CD1c-positive myeloid dendritic cell (primary cell): ENCODE measurements around the gene KREMEN2.

ENCODE experiments used
- DNase-seq: peaks from one replicate; pipeline ENCODE4 v3.0.0-alpha.2; 2016; ENCODE audit errors: extremely low spot score

The KREMEN2 gene

DNA sequence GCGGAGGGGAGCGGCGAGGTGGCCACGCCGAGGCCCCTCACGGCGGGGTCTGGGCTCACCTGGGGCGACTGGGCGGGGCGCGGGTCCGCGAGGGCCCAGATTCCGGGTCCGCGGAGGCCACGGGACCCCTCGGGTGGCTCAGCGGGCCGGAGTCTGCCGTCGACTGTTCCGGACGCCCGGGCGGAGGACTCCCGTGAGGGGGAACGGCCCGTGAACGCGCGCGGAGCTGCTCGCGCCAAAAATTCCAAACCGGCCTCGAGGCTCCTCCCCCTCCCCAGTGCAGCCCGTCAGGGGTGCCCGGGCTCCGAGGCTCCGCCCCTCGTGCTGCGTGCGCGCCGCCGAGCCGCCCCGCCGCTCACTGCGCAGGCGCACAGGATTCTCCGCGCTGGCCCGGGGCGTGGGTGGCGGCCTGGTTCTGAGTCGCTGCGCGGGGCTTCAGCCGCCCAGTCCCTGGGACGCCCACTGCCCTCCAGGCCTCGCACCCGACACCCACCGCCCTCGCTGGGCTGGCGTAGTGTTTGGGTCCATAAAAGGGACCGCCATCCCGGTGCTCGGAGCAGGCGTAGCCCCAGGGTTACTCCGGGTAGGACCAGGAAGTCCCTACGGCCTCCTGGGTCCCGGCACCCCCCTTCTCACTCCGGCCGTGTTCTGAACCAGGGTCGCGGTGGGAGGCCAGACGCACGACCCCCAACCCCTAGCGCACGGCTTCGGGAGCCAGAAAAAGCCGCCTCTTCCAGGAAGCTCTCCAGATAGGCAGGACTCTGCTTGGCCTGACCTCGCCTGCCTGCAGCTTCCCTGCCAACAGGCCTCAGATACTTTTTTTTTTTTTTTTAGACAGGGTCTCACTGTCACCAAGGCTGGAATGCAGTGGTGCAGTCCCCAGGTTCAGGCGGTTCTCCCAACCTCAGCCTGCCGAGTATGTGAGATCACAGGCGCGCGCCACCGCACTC, 16.4 kb downstream of the KREMEN2 start, which contains the start of gene PKMYT1:
TSS of gene PKMYT1 (minus strand) at position 220 of the 950 bp plus-strand sequence. CDS start 789 bp downstream, outside the sequence.
- peak; percentile 98 for DNase-seq

DNA sequence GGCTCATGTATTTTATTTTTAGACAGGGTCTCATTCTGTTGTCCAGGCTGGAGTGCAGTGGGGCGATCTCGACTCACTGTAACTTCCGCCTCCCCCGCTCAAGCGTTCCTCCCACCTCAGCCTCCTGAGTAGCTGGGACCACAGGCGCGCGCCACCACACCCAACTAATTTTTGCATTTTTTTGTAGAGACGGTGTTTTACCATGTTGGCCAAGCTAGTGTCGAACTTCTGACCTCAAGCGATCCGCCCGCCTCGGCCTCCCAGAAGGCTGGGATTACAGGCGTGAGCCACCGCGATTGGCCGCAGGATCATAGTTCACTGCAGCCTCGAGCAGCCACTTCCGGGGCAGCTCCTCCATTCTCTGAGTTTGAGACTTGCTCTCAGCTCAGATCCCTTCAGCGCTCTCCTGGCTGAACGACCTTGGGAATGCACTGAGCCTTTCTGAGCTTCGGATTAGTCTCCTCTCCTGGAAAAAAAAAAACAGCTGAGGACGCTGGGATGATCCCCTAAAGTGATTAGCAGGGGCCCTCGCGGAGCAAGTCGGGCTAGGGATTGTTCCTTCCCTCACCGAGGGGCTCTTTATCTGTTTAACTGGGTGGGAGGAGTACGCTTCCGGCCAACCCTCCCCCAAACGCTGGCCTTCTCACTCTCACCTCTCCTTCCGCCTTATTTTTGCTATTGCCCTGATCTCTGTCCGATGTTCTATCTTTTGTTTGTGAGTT, 17.3 kb downstream of the KREMEN2 start:
- no peak for DNase-seq

DNA sequence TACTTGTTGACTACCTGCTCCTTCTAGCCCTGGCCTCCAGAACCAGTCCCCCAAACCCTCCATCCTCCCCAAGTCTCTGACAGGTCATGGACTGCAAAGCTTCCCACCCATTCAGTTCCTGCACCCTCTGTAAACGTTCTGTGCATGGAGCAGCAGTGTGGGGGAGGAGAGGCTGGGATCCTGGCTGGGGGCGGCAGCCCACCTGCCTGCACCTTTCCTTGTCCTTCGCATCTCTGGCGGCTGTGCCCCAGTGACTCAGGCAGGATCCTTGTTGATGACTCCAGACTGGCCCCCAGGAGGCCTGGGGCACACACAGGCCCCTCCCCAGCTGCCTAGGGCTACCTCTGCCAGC, 17.8 kb downstream of the KREMEN2 start:
- DNase-seq = no peak

DNA sequence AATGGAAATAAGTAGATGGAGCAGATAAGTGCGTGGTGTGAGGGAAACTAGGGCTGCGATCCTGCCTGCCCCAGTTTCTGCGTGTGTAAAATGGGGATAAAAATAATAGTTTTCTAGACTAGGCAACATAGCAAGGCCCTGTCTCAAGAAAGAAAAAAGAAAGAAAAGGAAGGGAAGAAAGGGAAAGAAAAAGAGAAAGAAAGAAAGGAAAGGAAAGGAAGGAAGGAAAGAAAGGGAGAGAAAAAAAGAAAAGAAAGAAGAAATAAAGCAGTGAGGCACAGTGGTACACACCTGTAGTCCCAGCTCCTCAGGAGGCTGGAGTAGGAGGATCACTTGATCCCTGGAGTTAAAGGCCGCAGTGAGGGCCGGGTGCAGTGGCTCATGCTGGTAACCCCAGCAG, 18.3 kb downstream of the KREMEN2 start:
- DNase-seq = no peak

DNA sequence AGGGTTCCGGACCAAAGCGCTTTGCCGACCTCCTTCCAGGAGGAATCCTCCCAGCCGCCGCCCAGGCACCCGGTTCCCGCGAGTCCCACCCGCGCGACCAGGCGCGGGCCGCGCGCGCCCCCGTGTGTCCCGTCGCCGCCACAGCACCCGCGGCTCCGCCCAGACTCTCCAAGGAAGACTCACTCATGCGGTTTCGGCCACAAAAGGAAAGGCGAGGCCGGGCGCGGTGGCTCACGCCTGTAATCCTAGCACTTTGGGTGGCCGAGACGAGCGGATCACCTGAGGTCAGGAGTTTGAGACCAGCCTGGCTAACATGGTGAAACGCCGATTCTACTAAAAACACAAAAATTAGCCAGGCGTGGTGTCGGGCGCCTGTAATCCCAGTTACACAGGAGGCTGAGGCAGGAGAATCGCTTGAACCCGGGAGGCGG, 19.6 kb downstream of the KREMEN2 start:
- DNase-seq = peak; percentile 88

DNA sequence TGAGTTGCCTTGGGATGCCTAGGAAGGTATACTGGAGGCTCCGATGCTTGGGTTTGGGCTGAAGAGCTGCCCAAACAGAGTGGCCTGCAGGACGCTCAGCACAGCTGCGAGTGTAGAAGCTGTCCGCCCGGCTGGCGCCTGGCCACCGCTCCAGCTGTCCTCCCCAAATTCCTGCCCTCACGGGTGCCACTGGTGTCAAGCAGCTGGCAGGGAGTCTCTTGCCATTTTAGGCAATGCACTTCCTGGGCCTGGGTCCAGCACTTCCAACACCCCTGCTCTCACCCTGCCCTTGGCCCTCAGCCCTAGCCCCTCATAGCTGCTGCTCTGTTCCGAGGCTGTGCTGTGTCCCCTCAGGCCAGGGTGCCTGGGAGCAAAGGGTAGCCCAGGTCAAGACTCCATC, 21.4 kb downstream of the KREMEN2 start:
- DNase-seq = no peak

DNA sequence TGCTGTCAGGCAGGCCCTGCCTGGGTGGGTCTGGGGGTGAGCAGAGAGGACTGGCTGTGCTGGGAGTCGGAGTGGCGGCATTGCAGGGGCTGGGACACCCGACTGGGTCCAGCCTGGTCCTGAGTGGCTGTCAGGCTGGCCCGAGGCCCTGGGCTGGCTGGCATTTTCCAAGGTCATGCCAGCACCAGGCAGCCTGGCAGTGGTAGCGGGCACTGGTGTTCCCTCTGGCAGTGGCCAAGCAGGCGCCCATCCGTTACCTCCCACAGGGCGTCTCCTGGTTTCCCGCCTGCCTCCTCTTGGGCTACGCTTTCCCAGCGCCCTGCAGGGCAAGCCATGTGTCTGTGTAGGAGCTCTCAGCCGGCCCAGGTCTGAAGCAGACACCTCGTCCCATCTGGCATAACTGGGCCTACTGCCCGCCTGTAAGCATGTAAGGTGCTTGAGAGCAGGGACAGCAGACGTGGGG, 21.8 kb downstream of the KREMEN2 start:
- no peak for DNase-seq

DNA sequence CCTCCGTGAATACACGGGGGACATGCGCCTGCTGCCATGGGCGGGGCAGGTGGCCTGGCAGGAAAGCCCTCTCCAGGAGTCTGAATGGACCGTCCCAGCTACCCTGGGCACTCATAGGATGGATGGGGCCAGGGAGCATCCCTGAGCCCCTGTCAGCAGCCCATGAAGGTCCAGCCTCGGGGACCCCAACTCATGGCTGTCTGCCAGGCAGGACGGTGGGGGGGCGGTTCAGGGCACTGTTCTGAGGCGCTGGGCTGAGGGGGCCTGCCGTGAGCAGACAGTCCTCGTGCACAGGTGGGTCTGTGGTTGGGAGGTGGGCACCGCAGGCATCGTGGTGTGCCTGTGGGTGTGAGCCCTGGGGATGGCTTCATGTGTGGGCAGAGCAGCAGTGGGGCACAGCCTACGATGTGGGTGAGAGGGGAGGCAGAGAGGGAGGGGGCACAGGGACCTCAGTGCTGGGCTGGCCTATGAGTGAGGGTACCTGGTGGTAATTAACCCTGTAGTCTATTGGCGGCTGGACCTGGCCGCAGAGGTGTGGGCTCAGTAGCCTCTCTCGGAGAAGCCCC, 22.6 kb downstream of the KREMEN2 start:
- DNase-seq = no peak

DNA sequence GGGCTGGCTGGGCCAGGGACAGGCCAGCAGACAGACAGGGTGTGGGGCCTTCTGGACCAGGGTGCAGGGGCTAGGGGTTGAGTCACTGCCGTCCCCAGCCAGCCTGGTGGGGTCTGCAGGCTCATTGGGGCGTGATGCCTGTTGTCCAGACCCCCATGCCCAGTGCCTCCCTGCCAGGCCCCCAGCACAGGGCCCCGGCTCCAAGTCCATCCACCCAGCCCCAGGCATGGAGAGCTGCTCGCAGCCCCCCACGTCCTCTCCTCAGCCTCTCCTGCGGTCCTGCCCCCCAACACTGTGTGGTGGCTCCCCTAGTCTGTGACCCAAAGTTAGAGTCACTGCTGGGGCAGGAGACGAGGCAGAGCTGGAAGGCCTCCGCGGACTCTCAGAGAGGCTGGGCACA, 23.2 kb downstream of the KREMEN2 start:
- no peak for DNase-seq

DNA sequence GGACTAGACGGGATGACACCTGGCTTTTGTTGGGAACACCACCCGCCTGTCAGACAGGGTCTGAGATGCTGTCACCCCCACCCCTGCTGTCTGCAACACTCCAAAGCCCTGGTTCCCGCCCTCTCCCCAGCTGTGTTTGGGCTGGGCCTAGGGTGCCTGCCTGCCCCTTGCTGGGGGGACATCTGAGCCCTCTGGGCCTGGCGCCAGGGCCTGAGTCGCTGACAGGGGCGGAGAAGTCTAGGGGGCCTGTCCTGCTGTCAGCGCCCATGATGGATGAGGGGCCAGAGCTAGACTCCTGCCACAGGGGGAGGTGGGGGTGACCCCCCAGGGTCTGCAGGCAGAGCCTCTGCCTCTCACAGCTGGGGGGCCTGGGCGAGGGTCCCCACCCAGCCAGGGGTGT, 23.8 kb downstream of the KREMEN2 start:
- no peak for DNase-seq

DNA sequence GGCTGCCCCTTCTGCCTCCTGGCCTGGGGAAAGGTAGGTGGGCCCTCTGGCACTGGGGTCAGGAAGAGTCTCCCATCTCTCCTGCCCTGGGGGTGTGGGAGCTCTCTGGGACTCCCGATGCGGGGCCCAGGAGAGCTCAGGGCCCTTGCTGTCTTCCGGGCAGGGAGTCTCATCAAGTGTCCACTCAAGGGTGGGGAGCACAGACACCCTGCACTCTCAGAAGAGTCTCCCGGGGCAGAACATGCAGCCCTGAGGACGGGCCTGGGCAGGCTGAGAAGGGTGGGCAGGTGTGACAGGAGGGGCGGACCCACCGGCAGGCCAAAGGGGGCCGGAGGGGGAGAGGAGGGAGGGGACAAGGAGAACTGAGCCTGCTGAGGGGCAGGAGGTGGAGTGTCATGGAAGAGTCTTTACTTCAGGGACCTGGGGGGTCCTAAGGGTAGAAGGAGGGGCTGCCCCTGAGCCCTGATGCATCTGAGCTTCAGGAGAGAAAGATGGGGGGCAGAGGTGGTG, 24.6 kb downstream of the KREMEN2 start:
- no peak for DNase-seq

DNA sequence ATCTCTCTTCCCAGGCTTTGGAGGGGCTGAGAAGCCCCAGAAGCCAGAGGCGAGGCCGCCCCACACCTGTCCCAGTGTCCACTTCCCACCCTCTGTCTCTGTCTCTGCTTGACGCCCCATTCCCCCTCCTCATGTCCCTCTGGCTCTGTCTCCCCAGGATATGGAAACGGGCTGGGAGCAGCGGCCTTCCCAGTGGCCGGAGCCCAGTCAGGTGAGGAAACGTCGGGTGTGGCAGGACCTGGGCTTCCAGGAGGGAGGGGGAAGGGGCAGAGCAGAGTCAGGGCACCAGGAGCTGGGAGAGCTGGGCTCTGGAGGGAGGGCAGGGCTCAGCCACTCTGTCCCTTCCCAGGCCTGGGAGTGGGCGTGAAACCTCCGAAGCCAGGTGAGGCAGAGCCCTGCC, 26.8 kb downstream of the KREMEN2 start:
- no peak for DNase-seq

DNA sequence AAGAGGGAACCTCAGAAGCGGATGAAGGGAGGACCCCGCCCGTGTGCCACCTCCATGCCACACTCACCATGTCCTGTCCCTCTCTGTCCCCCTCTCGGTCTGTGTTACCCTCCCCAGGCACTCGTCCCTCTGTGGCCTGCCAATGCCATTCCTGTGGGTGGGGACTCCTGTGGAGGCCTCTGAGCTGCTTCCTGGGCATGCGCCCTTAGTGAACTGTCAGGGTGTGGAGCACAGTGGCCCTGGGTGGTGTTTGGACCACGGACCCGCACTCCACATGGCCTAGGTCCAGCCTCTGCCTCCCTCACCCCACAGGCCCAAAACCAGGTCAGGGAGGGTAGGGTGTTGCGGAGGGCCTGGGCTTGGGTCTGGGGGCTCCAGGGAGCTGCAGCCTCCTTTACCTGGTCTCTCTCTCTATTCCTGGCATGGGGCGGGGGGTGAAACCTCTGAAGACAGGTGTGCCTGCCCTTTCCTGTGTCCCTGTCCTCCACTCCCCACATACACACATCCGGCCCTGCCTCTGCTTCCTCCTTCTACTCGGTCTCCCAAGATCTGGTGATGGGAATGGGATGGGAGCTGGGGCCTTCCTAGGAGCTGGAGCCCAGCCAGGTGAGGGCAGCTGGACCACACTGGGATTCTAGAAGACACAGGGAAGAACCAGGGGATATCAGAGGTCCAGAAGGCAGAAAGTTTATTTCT, 27.6 kb downstream of the KREMEN2 start:
- no peak for DNase-seq

DNA sequence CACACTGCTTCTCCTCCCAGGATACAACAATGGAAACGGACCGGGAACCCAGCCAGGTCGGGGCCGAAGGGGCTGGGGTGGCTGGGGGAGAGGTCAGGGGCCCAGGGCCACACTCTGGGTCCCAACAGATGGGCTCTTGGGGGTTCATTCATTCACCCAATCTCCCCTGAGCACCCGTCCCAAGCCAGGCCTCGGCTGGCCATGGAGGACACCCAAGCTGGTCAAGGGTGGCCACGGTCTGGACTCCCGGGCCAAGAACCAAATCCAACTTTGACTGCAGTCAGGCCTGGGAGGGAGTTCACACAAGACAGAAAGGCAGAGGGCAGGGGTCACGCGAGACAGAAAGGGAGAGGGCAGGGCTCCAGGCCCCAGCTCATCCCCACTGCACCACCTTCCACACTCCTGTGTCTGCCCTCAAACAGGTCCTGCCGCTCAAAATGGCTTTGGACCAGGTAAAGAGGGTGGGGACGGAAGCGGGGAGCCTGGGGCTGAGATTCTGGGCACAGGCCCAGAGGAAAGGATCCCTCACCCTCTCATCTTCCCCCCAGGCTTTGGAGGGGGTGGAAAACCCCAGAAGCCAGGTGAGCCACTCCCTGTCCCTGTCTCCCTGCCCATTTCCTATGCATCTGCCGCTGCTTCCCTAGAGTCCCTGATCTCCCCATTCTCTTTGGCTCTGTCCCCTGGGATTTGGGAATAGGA, 28.5 kb downstream of the KREMEN2 start:
- DNase-seq = no peak

DNA sequence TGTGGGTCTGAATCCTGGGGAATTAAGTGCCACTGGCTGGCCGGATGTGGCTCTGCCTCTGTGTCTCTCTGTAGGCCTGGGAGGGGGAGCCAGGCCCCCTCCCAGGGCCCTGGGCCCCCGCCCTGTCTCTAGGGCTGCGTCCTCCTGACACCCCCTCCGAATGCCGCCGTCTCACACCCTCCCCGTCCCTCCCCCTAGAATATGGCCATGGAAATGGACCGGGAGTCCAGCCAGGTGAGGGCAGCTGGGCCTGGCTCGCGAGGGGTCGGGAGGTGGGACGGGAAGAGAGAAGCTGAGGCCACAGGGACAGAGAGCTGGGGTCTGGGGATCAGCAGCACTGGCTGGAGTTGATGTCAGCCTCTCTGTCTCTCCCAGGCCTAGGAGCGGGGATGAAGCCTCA, 32.2 kb downstream of the KREMEN2 start:
- no peak for DNase-seq

DNA sequence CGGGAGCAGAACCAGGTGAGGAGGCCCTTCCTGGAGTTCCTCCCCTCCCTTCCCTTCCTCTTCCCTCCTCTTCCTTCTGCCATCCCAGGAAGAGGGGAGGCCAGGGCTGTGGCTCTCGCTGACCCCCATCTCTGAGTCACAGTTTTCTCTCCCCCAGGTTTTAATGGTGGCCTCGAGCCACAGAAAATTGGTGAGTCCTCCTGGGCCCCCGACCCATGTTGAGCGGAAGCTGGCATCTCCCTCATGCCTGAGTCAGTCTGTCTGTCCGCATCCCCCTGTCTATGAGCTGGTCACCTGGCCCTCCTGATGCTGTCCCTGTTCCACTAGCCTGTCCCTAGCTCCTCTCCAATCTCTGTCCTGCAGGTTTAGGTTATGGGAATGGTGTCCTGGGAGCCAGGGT, 35.9 kb downstream of the KREMEN2 start:
- DNase-seq = no peak

DNA sequence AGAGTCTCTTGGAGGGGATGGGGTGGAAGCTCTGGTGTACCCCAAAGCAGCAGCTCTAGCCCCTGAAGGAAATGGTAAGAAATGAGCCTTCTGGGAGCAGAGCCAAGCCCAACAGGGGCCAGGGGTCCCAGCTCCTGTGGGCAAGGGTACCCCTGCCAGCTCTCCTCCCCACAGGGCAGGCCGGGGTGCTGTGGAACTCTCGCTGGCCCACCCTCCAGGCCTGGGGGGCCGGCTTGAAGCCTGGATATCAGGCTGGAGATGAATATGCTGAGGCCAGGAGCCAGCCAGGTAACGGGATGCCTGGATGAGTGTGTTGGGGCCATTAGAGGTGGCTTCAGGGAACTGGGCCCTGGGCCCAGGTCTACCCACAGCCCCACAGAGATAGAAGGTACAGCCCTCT, 36.5 kb downstream of the KREMEN2 start:
- no peak for DNase-seq

DNA sequence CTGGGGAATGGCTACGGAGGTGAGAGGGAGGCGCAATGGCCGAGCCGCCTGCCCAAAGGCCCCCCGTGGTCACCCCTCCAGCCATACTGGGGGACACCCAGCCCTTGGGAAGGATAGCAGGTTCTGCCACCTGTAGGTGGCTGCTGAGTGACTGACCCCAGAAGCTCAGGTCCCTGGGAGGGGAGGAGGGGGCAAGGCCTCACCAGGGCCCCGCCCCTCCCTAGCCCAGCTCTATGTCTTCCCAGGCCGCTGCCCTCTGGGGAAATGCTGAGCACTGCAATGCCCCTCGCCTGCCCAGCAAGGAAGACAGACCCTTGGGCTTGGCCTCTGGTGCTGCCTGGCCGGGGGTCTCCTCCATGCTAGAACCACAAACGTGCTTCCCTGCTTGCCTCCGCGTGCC, 37.2 kb downstream of the KREMEN2 start:
- DNase-seq = no peak

DNA sequence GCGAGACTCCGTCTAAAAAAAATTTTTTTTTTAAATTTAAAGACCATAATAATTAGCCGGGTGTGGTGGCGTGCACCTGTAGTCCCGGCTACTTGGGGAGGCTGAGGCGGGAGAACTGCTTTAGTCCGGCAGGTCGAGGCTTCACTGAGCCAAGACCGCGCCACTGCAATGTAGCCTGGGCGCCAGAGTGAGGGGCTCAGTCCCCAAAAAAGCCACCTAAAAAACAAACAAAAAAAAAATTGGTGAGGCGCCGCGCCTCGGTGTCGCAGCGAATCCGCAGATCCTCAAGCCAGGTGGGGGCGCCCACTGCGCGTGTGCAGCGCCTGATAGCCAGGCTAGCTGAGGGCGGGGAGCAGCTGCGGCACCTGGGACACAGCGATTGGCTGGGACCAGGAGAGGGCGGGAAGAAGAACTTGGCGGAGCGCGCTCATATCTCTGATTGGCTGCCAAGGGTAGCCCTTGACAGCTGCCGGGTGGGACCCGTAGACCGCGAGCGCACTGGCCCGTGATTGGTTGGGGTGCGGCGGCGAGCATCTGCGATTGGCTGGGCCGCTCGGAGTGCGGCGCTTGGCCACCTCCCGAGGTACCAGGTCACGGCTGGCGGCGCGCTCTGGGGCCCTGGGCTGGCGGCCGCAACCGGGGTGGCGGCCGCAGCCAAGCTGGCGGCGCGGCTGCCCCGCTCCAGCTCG, 39.7 kb downstream of the KREMEN2 start:
- peak; percentile 99 for DNase-seq

DNA sequence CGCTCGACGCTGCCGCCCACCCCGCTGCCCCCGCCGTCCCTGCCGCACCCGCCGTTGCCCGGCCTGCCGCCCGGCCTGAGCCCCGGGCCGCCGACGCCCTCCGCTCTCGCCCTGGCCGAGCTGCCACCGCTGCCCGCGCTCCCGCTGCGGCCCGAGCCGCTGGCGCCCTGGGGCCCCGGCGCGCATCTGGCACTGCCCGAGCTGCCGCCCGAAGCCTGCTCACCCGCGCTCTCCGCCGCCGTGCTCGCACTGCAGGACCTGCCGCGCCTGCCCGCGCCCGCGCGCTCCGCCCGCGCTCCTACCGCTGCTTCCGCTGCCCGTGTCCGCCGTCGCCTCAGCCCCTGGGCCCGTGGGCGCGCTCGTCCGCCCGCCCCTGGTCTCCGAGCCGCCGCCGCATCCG, 40.2 kb downstream of the KREMEN2 start:
- DNase-seq = peak; percentile 53
